ENCODE results near the gene SYT14. TPM values are rescaled to one million over a fixed set of nuclear protein-coding genes. Genes with fewer than 3 reads are reported as not detected.

The SYT14 gene
- total RNA-seq, 1 experiment from 2014 or later: 0.07 TPM

- H3K9me3 ChIP-seq (ENCODE audit: control insufficient read depth in 1 of 2, insufficient read depth in 1 of 2, low read depth in 1 of 2, low read length in 2 of 2): no peaks in the 10 kb centered on the region
- intact Hi-C loops (cut with micrococcal nuclease): no loop called here
- H3K9ac ChIP-seq (ENCODE audit: low read length): no peak overlapping the region
- H2AFZ ChIP-seq (ENCODE audit: low read depth, low read length, poor library complexity, severe bottlenecking): no peak overlapping the region
- TF ChIP-seq ATF3 (IDR thresholded peaks at IDR 0.05): no peak
- TF ChIP-seq POLR2AphosphoS5 (IDR thresholded peaks at IDR 0.05; ENCODE audit: low read depth, low read length): no peak
- TF ChIP-seq CEBPB (IDR thresholded peaks at IDR 0.05; ENCODE audit: low read depth): no peak
- no peak for TF ChIP-seq EZH2phosphoT487 (IDR thresholded peaks at IDR 0.05; ENCODE audit: borderline replicate concordance)
- TF ChIP-seq JUND (IDR thresholded peaks at IDR 0.05): no peak
- TF ChIP-seq SRF (IDR thresholded peaks at IDR 0.05; ENCODE audit: low read depth): no peak
- TF ChIP-seq POLR2A (IDR thresholded peaks at IDR 0.05; ENCODE audit: borderline replicate concordance, extremely low read depth, insufficient read depth, insufficient read length): no peak
- no peak for TF ChIP-seq FOSL1 (IDR thresholded peaks at IDR 0.05; ENCODE audit: low read depth)
- TF ChIP-seq TCF7L2 (IDR thresholded peaks at IDR 0.05; ENCODE audit: borderline replicate concordance, extremely low read depth, insufficient read depth, insufficient read length): no peak
- TF ChIP-seq EZH2 (IDR thresholded peaks at IDR 0.05): no peak
- TF ChIP-seq MAX (IDR thresholded peaks at IDR 0.05): no peak
- TF ChIP-seq ZNF274 (IDR thresholded peaks at IDR 0.05; ENCODE audit: low read depth, low read length): no peak
- no peak for TF ChIP-seq CTCF (IDR thresholded peaks at IDR 0.05 in 2 of 3, conservative IDR thresholded peaks at IDR 0.05 in 1 of 3; ENCODE audit: borderline replicate concordance in 1 of 3, insufficient read depth in 1 of 3, low read depth in 2 of 3, low read length in 2 of 3)
- TF ChIP-seq ZBTB33 (IDR thresholded peaks at IDR 0.05; ENCODE audit: extremely low read depth, insufficient replicate concordance, low read length): no peak
- TF ChIP-seq RAD21 (IDR thresholded peaks at IDR 0.05; ENCODE audit: low read depth): no peak
- no peak for TF ChIP-seq EGR1 (IDR thresholded peaks at IDR 0.05; ENCODE audit: low read depth)
- H3K4me3 ChIP-seq (replicated peaks in 1 of 2; ENCODE audit: low read depth in 1 of 2, low read length in 2 of 2): no peak overlapping the region
- POLR2A ChIA-PET: no interaction called here
- BruUV-seq (replicated peaks): no TSS peak
- no peak overlapping the region for H3K4me2 ChIP-seq (ENCODE audit: low read length)
- H3K36me3 ChIP-seq (ENCODE audit: control insufficient read depth in 1 of 2, insufficient read depth in 2 of 2, low read length in 2 of 2): no peaks in the 10 kb centered on the region
- no peaks in the 10 kb centered on the region for H3K9me2 ChIP-seq (ENCODE audit: insufficient read depth)
- DNase-seq (ENCODE audit: low read depth, low spot score) (no peak), ATAC-seq (no peak)
- no peaks in the 10 kb centered on the region for H4K20me1 ChIP-seq (ENCODE audit: insufficient read depth)
- CTCF ChIA-PET: no interaction called here
- RAD21 ChIA-PET (ENCODE audit: low non-redundant PET in 1 of 2, low total read pairs in 2 of 2, uncharacterized antibody in 2 of 2, unreplicated experiment in 2 of 2): no interaction called here
- no peaks in the 10 kb centered on the region for H3K4me1 ChIP-seq (ENCODE audit: control insufficient read depth in 1 of 2, insufficient read depth in 2 of 2, low read length in 2 of 2)
- H3K79me2 ChIP-seq (ENCODE audit: insufficient read depth, low read length): no peaks in the 10 kb centered on the region
- 0 out of 2 replicates have a peak, but pooled peaks cover 5% of the 10 kb centered on the region for H3K27me3 ChIP-seq (ENCODE audit: insufficient read depth, low read length)
- H3K27ac ChIP-seq (ENCODE audit: low read depth, low read length): no peak overlapping the region
Observed at GRCh38 chr1:210214573-210215409, 276.8 kb downstream of the SYT14 start.

All from HCT116 (cell line).